ENCODE measurements around the gene EIPR1. TPM values are rescaled to one million over a fixed set of nuclear protein-coding genes. Genes with fewer than 3 reads are reported as not detected.

The EIPR1 gene
- total RNA-seq, 1 donor from 2014 or later = 27.9 TPM

- DNase-seq (ENCODE audit: low spot score in 2 of 2, unreplicated experiment in 2 of 2) = no peak
- Mint-ChIP-seq H3K4me1 (peaks cover 23% of the 10 kb centered on the region), H3K9me3 (no peaks in the 10 kb centered on the region)
Observed at GRCh38 chr2:3300224-3300995, 77.2 kb downstream of the EIPR1 start.

GRCh38 chr2:3299703-3300102 is 77.9 kb downstream of the EIPR1 start:
- peaks cover 23% of the 10 kb centered on the region for H3K4me1 Mint-ChIP-seq
- no peaks in the 10 kb centered on the region for H3K27me3 Mint-ChIP-seq (ENCODE audit: low read depth)
- no peaks in the 10 kb centered on the region for H3K9me3 Mint-ChIP-seq
- no peak for DNase-seq (ENCODE audit: low spot score in 2 of 2, unreplicated experiment in 2 of 2)
- peaks cover 11% of the 10 kb centered on the region for H3K36me3 Mint-ChIP-seq
- no peak overlapping the region for H3K4me3 Mint-ChIP-seq
- no peak for TF ChIP-seq CTCF (IDR thresholded peaks at IDR 0.05; ENCODE audit: unreplicated experiment)
- no peak overlapping the region for H3K27ac Mint-ChIP-seq

More at GRCh38 chr2:3300224-3300995, 77.2 kb downstream of the EIPR1 start:
- Mint-ChIP-seq H3K27me3 (ENCODE audit: low read depth) (no peaks in the 10 kb centered on the region), H3K4me3 (no peak overlapping the region), H3K36me3 (peaks cover 11% of the 10 kb centered on the region), H3K27ac (no peak overlapping the region)
- no peak for TF ChIP-seq CTCF (IDR thresholded peaks at IDR 0.05; ENCODE audit: unreplicated experiment)

GRCh38 chr2:3299130-3299529 is 78.5 kb downstream of the EIPR1 start:
- no peak for TF ChIP-seq CTCF (IDR thresholded peaks at IDR 0.05; ENCODE audit: unreplicated experiment)
- DNase-seq (ENCODE audit: low spot score in 2 of 2, unreplicated experiment in 2 of 2) = no peak
- Mint-ChIP-seq H3K9me3 (no peaks in the 10 kb centered on the region), H3K27ac (no peak overlapping the region), H3K4me3 (no peak overlapping the region), H3K4me1 (peaks cover 23% of the 10 kb centered on the region), H3K27me3 (ENCODE audit: low read depth) (no peaks in the 10 kb centered on the region), H3K36me3 (peaks cover 11% of the 10 kb centered on the region)

- no peaks in the 10 kb centered on the region for H3K9me3 Mint-ChIP-seq
- TF ChIP-seq CTCF (IDR thresholded peaks at IDR 0.05; ENCODE audit: unreplicated experiment) = no peak
- no peaks in the 10 kb centered on the region for H3K27me3 Mint-ChIP-seq (ENCODE audit: low read depth)
- H3K27ac Mint-ChIP-seq = no peak overlapping the region
- H3K4me3 Mint-ChIP-seq = no peak overlapping the region
- peaks cover 10% of the 10 kb centered on the region for H3K36me3 Mint-ChIP-seq
- H3K4me1 Mint-ChIP-seq = peaks cover 18% of the 10 kb centered on the region
- DNase-seq (ENCODE audit: low spot score in 2 of 2, unreplicated experiment in 2 of 2) = no peak
Observed at GRCh38 chr2:3298191-3298590, 79.4 kb downstream of the EIPR1 start.

- H3K4me3 Mint-ChIP-seq = no peak overlapping the region
- H3K9me3 Mint-ChIP-seq = no peaks in the 10 kb centered on the region
- no peak for DNase-seq (ENCODE audit: low spot score in 2 of 2, unreplicated experiment in 2 of 2)
- H3K36me3 Mint-ChIP-seq = peaks cover 10% of the 10 kb centered on the region
- no peaks in the 10 kb centered on the region for H3K27me3 Mint-ChIP-seq (ENCODE audit: low read depth)
- no peak for TF ChIP-seq CTCF (IDR thresholded peaks at IDR 0.05; ENCODE audit: unreplicated experiment)
- H3K4me1 Mint-ChIP-seq = peaks cover 12% of the 10 kb centered on the region
- no peak overlapping the region for H3K27ac Mint-ChIP-seq
Observed at GRCh38 chr2:3297523-3297922, 80.1 kb downstream of the EIPR1 start.

All from mesothelial cell of epicardium (in vitro differentiated cells).